HG03095 (cell line): ENCODE measurements around the gene PNPLA8.
"Not testable (repeated sequence)": the region's sequence is repeated elsewhere in the genome, so short reads cannot be mapped to it uniquely, and the experiment has no call there.

Experiments used
- ATAC-seq: cut with Tn5 transposase; IDR thresholded peaks from one replicate; pipeline ENCODE4 v1.9.1; 2021; ENCODE audit warnings: moderate library complexity; ENCODE audit not compliant: unreplicated experiment

The PNPLA8 gene

DNA sequence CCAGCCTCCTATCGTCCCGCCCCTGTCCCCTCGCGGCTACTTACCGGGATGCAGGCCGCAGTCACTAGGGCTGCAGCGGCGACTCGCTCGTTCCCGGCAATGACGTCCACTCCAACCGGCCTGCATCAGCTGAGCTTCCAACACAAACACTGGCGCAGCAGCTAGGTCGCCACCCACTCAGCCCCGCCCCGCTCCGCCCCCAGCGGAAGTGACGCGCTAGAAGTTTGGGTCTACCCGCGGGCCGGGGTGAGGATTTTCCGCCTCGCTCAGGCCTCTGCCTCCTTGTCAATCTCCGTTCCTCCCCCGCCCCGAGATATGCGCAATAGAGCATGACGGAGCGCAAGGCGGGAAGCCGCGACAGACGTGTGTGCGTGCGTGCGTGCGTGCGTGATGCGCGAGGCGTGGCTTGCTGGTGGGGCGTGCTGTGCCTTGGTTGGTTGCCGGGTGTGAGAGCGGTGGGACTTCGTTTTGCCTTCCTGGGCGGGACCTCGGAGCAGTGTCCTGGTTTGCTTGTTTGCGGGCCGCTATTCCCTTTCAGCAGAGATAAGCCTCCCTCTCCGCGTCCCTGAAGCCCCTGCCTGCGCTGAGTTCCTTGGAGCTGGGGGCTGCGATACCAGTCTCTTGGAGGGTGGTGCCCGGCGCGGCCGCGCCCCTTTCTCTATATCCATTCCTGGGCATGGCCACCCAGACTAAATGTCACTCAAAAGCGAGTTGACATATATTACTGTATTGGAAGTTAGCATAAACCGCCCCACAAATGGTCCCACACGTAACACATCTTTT lies at the start of gene PNPLA8:
Gene PNPLA8, minus strand, starts transcription at position 151 of the 783 bp plus-strand sequence. CDS start 10,644 bp downstream, outside the sequence.
- ATAC-seq, result peak; percentile 94

GRCh38 chr7:108575156-108575555 lies 49.2 kb upstream of the PNPLA8 start:
- ATAC-seq, result no peak

DNA sequence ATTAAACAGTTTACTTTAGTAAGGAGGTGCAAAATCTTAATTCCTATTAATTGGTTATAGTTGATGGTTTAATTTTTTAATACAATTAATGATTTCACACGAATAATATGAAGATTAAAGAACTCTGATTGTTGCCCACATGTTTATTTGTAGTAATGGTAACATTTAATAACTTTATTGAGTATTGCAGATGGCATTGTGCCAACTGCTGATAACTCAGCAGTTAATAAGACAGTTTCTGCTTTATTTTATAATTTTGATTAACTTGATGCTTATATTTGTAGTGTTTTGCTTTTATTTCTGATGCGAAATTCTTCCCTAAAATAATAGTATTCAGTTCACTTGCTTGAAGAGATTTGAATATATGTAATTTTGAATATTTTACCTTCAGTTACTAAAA lies 46.5 kb upstream of the PNPLA8 start:
- ATAC-seq, result no peak

DNA sequence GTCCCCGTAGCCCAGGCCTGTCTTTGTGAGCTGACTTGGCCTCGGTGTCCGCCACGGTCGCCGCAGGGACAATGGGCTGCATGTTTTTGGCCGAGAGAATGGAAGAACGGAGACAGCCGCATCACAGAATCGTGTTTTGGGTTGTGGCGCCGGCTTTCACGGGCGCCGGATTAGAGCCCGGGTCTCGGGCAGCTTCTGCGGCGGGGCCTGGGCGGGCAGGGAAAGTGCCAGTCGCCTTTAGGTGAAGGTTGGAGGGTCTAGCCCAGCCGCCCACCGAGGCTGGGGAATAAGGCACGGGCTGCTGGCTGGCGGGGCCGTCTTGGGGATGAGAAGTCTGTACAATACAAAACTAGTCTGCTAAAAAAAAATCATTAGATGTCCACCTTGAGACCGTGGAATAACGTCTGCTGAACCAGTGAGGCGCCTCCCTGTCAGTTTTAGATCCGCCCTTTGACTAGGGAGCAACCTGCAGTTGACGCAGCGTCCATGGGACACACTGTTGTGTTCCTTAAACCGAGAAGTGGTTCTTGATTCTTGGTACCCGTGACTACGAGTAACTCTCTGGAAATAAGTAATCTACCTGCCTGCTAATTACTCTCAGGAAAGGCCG lies 44.3 kb upstream of the PNPLA8 start:
- ATAC-seq, result peak; percentile 23

- peak; percentile 95 for ATAC-seq
Observed at GRCh38 chr7:108569381-108570145, 43.6 kb upstream of the PNPLA8 start, which contains the start of the genes DNAJB9 and THAP5. TSS of gene DNAJB9 (plus strand) at chr7:108569874. CDS start at chr7:108571727, 1,853 bp downstream. TSS of gene THAP5 (minus strand) at chr7:108569706. CDS start at chr7:108569569, 137 bp downstream.

- ATAC-seq, result no peak
Observed at GRCh38 chr7:108568801-108569380, 43.0 kb upstream of the PNPLA8 start.

GRCh38 chr7:108565987-108566386 lies 40.1 kb upstream of the PNPLA8 start:
- no peak for ATAC-seq

- no peak for ATAC-seq
Observed at GRCh38 chr7:108561047-108561619, 35.2 kb upstream of the PNPLA8 start.

GRCh38 chr7:108559253-108559652 lies 33.3 kb upstream of the PNPLA8 start:
- ATAC-seq, result no peak

DNA sequence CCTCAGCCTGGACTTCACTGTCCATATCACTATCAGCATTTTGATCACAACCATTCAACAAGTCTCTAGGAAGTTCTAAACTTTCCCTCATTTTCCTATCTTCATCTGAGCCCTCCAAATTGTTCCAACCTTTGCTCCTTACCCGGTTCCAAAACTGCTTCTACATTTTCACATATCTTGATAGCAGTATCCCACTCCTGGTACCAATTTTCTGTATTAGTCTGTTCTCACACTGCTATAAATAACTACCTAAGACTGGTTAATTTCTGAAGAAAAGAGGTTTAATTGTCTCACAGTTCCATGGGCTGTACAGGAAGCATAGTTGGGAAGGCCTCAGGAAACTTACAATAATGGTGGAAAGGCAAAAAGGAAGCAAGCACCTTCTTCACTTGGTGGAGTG lies 31.7 kb upstream of the PNPLA8 start:
- ATAC-seq, result no peak

- no peak for ATAC-seq
Observed at GRCh38 chr7:108557191-108557590, 31.3 kb upstream of the PNPLA8 start.

DNA sequence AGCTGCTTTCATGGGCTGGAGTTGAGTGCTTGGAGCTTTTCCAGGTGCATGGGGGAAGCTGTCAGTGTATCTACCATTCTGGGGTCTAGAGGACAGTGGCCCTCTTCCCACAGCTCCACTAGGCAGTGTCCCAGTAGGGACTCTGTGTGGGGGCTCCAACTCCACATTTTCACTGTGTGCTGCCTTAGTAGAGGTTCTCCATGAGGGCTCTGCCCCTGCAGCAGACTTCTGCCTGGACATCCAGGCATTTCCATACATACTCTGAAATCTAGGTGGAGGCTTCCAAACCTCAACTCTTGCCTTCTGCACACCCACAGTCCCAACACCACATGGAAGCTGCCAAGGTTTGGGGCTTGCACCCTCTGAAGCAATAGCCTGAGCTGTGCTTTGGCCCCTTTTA lies 30.7 kb upstream of the PNPLA8 start:
- not testable (repeated sequence) for ATAC-seq

DNA sequence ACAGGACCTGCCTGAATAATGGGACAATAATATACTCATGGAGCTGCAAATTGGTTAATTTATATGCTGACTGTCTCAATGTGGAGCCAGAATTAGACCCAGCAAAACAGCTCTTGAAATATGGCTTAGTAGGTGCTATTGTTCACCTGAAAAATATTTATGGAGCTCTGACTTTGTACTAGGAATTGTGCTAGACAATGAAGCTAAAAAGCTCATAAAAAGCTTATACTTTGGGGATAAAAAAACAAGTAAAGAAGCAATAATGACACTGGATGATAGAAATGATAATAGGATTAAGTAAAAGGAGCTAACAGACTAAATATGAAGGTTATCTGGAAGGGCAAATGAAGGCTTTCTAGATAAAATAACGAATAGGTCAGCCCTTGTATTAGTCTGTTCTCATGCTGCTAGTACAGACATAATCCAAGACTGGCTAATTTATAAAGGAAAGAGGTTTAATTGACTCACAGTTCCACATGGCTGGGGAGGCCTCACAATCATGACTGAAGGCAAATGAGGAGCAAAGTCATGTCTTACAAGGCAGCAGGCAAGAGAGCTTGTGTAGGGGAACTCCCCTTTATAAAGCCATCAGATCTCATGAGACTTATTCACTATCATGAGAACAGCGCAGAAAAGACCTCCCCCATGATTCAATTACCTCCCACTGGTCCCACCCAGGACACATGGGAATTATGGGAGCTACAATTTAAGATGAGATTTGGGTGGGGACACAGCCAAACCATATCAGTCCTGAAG lies 22.4 kb upstream of the PNPLA8 start:
- not testable (repeated sequence) for ATAC-seq

GRCh38 chr7:108541478-108541877 lies 15.5 kb upstream of the PNPLA8 start:
- no peak for ATAC-seq

DNA sequence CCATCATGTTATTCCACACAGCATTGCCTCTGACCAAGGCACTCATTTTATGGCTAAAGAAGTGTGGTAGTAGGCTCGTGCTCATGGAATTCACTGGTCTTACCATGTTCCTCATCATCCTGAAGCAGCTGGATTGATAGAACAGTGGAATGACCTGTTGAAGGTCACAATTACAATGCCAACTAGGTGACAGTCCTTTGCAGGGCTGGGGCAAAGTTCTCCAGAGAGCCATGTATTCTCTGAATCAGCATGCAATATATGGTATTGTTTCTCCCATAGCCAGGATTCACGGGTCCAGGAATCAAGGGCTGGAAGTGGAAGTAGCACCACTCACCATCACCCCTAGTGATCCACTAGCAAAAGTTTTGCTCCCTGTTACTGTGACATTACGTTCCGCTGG lies 12.8 kb upstream of the PNPLA8 start:
- ATAC-seq, result not testable (repeated sequence)

DNA sequence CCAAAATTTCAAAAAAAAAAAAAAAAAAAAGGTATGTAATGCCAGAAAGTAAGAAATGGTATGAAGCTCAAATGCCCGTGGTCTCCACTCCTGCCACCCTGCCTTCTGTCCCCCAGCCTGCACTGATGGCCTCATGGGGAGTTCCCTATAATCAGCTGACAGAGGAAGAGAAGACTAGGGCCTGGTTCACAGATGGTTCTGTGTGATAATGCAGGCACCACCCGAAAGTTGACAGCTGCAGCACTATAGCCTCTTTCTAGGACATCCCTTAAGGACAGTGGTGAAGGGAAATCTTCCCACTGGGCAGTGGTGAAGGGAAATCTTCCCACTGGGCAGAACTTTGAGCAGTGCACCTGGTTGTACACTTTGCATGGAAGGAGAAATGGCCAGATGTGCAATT lies 12.3 kb upstream of the PNPLA8 start:
- ATAC-seq, result not testable (repeated sequence)

DNA sequence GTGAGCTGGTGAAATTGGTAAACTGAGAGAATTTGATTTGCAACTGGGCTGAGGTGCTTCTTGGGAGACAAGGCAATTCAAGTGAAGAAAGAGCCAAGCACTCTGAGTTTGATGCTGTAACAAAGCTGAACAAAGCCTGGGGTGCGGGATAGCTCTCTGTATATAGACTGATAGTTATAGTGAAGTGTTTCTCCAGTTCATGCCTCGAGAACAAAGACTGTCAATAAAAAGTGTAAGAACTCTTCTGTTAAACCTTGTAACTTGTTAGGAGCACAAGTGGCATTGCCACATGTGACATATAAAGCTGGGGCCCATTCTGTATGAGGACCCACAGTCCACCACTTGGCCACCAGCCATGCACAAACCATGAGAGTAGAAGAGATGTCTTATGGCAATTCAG lies 11.3 kb upstream of the PNPLA8 start:
- no peak for ATAC-seq

DNA sequence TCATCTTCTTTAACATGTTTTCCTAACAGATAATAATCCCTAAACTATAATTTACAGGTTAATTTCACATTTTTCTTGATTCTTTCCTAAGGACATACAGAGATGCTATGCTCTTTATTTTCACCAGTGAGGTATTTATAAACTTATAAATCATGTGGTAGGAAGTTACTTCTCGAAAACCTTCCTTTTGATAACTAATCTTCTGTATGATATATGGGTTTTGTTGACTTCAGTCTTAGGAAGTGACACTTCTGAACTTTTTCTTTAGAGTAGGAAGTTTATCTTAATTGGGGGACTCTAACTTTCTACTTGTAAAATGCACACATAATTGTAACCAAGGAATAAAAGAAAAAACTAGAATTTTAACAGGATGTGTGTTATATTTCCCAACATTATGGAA lies 9.8 kb upstream of the PNPLA8 start:
- no peak for ATAC-seq

DNA sequence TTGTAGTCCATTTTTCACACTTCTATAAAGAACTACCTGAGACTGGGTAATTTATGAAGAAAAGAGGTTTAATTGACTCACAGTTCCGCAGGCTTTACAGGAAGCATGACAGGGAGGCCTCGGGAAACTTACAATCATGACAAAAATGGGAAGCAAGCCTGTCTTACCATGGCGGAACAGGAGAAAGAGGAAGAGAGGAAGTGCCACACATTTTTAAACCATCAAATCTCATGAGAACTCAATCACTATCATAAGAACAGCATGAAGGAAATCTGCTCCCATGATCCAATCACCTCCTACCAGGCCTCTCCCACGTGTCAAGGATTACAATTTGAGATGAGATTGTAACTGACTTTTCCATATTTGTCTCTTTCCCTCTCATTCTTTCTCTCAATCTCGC lies 9.3 kb upstream of the PNPLA8 start:
- ATAC-seq, result no peak

DNA sequence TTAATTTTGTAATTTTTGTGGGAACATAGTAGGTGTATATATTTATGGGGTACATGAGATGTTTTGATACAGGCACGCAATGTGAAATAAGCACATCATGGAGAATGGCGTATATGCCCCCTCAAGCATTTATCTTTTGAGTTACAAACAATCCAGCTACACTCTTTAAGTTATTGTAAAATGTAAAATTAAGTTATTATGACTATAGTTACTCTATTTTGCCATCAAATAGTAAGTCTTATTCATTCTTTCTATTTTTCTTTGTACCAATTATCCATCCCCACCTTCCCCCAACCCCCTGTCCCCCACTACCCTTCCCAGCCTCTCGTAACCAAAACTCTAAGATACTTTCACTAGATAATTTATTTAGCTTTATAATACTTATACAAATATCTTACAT lies 7.8 kb upstream of the PNPLA8 start:
- ATAC-seq, result no peak
